ENCODE measurements around the gene ZPBP2.

Gene ZPBP2

GRCh38 chr17:39845052-39845846 is 22.8 kb upstream of the ZPBP2 start:
- Histone ChIP-seq H3K36me3 (ENCODE audit: control insufficient read depth in 2 of 2, insufficient read depth in 1 of 2, low read length in 2 of 2) (no peaks in the 10 kb centered on the region; a peak in 1 of 3 replicates), H3K4me1 (ENCODE audit: control insufficient read depth, insufficient read depth, low read length) (peaks cover 25% of the 10 kb centered on the region), H3K4me3 (ENCODE audit: low read depth, low read length) (no peak overlapping the region), H3K9me3 (ENCODE audit: control insufficient read depth, insufficient read depth, low read depth, low read length) (no peaks in the 10 kb centered on the region), H3K27ac (ENCODE audit: extremely low read depth, low read depth, low read length) (no peak overlapping the region)
- POLR2A ChIA-PET: interaction anchor here (0.6 to 0.9 kb wide), 4 partner anchors 29 to 413 kb away, joined by 3 to 12 read pairs (median 4); partner anchors contain the start of gene PSMD3
- CTCF ChIA-PET: interaction anchor here (0.7 to 1.1 kb wide), 2 partner anchors 27 to 240 kb away, joined by 3 to 4 read pairs; no protein-coding TSS in a partner anchor
- TF ChIP-seq KLF17 (tag by site-specific recombination; IDR thresholded peaks at IDR 0.05) (no peak), BCL6B (tag by site-specific recombination; IDR thresholded peaks at IDR 0.05) (no peak), ZNF701 (tag by site-specific recombination; IDR thresholded peaks at IDR 0.05) (no peak), ZSCAN30 (tag by site-specific recombination; IDR thresholded peaks at IDR 0.05) (0 out of 2 replicates have a peak, but pooled peaks have one; percentile 22), ZNF664 (tag by site-specific recombination; IDR thresholded peaks at IDR 0.05) (0 out of 2 replicates have a peak, but pooled peaks have one; percentile 4), ZNF777 (tag by site-specific recombination; IDR thresholded peaks at IDR 0.05; ENCODE audit: borderline replicate concordance) (no peak), ZNF10 (tag by site-specific recombination; IDR thresholded peaks at IDR 0.05) (no peak), PRDM1 (tag by site-specific recombination; IDR thresholded peaks at IDR 0.05) (peak; percentile 67), ZNF18 (tag by site-specific recombination; IDR thresholded peaks at IDR 0.05) (no peak), ZNF580 (tag by site-specific recombination; IDR thresholded peaks at IDR 0.05) (0 out of 2 replicates have a peak, but pooled peaks have one; percentile 32), ZNF621 (tag by site-specific recombination; IDR thresholded peaks at IDR 0.05) (no peak), ZNF354C (tag by site-specific recombination; IDR thresholded peaks at IDR 0.05; ENCODE audit: borderline replicate concordance, low read depth) (no peak), ZNF366 (tag by site-specific recombination; conservative IDR thresholded peaks at IDR 0.05) (peak; percentile 46; the same call in 1 of the 2 replicates), ZNF302 (tag by site-specific recombination; IDR thresholded peaks at IDR 0.05; ENCODE audit: low read depth) (no peak), SP7 (tag by site-specific recombination; IDR thresholded peaks at IDR 0.05) (0 out of 2 replicates have a peak, but pooled peaks have one; percentile 30), PRDM6 (tag by site-specific recombination; IDR thresholded peaks at IDR 0.05) (peak; percentile 76)
- TF ChIP-seq, protein P1, sequence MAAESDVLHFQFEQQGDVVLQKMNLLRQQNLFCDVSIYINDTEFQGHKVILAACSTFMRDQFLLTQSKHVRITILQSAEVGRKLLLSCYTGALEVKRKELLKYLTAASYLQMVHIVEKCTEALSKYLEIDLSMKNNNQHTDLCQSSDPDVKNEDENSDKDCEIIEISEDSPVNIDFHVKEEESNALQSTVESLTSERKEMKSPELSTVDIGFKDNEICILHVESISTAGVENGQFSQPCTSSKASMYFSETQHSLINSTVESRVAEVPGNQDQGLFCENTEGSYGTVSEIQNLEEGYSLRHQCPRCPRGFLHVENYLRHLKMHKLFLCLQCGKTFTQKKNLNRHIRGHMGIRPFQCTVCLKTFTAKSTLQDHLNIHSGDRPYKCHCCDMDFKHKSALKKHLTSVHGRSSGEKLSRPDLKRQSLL (tag by site-specific recombination; IDR thresholded peaks at IDR 0.05): peak; percentile 28; the same call in 1 of the 2 replicates
- TF ChIP-seq, protein P2, sequence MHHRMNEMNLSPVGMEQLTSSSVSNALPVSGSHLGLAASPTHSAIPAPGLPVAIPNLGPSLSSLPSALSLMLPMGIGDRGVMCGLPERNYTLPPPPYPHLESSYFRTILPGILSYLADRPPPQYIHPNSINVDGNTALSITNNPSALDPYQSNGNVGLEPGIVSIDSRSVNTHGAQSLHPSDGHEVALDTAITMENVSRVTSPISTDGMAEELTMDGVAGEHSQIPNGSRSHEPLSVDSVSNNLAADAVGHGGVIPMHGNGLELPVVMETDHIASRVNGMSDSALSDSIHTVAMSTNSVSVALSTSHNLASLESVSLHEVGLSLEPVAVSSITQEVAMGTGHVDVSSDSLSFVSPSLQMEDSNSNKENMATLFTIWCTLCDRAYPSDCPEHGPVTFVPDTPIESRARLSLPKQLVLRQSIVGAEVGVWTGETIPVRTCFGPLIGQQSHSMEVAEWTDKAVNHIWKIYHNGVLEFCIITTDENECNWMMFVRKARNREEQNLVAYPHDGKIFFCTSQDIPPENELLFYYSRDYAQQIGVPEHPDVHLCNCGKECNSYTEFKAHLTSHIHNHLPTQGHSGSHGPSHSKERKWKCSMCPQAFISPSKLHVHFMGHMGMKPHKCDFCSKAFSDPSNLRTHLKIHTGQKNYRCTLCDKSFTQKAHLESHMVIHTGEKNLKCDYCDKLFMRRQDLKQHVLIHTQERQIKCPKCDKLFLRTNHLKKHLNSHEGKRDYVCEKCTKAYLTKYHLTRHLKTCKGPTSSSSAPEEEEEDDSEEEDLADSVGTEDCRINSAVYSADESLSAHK (tag by site-specific recombination; IDR thresholded peaks at IDR 0.05): peak; percentile 68
- TF ChIP-seq, protein P3, sequence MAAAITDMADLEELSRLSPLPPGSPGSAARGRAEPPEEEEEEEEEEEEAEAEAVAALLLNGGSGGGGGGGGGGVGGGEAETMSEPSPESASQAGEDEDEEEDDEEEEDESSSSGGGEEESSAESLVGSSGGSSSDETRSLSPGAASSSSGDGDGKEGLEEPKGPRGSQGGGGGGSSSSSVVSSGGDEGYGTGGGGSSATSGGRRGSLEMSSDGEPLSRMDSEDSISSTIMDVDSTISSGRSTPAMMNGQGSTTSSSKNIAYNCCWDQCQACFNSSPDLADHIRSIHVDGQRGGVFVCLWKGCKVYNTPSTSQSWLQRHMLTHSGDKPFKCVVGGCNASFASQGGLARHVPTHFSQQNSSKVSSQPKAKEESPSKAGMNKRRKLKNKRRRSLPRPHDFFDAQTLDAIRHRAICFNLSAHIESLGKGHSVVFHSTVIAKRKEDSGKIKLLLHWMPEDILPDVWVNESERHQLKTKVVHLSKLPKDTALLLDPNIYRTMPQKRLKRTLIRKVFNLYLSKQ (tag by site-specific recombination; IDR thresholded peaks at IDR 0.05; ENCODE audit: borderline replicate concordance): no peak
